OCI-M2 (cell line): ENCODE measurements around the gene LCE3A.
"Not testable (repeated sequence)": the region's sequence is repeated elsewhere in the genome, so short reads cannot be mapped to it uniquely, and the experiment has no call there.

Experiments used
- DNase-seq: peaks from one replicate; lab custom pipeline; 2025; ENCODE audit not compliant: unreplicated experiment; lab: John Stamatoyannopoulos, UW

The LCE3A gene

GRCh38 chr1:152622803-152623202 lies at the start of gene LCE3A:
TSS of gene LCE3A (minus strand) at chr1:152623103. CDS start at chr1:152623103, 0 bp downstream.
- DNase-seq, result no peak

GRCh38 chr1:152667648-152668047 lies 44.7 kb upstream of the LCE3A start:
- no peak for DNase-seq

GRCh38 chr1:152666171-152666570 lies 43.3 kb upstream of the LCE3A start:
- not testable (repeated sequence) for DNase-seq

GRCh38 chr1:152663098-152663497 lies 40.2 kb upstream of the LCE3A start, which contains the start of gene LCE2D:
TSS of gene LCE2D (plus strand) at chr1:152663380. CDS start at chr1:152664106, 726 bp downstream.
- no peak for DNase-seq

GRCh38 chr1:152658649-152659048 lies 35.7 kb upstream of the LCE3A start:
- DNase-seq, result no peak

GRCh38 chr1:152657677-152658076 lies 34.8 kb upstream of the LCE3A start:
- no peak for DNase-seq

- no peak for DNase-seq
Observed at GRCh38 chr1:152656459-152656858, 33.6 kb upstream of the LCE3A start.

- no peak for DNase-seq
Observed at GRCh38 chr1:152654110-152654509, 31.2 kb upstream of the LCE3A start.

- DNase-seq, result no peak
Observed at GRCh38 chr1:152646656-152647055, 23.8 kb upstream of the LCE3A start.

GRCh38 chr1:152645146-152645545 lies 22.2 kb upstream of the LCE3A start:
- DNase-seq, result no peak

- DNase-seq, result no peak
Observed at GRCh38 chr1:152643945-152644344, 21.0 kb upstream of the LCE3A start.

GRCh38 chr1:152640351-152640750 lies 17.4 kb upstream of the LCE3A start:
- DNase-seq, result no peak

GRCh38 chr1:152630596-152630995 lies 7.7 kb upstream of the LCE3A start:
- no peak for DNase-seq

- DNase-seq, result no peak
Observed at GRCh38 chr1:152626744-152627143, 3.8 kb upstream of the LCE3A start.

- DNase-seq, result no peak
Observed at GRCh38 chr1:152623203-152623844, 421 bp upstream of the LCE3A start.

GRCh38 chr1:152621993-152622392 lies 910 bp downstream of the LCE3A start:
- DNase-seq, result no peak

- DNase-seq, result no peak
Observed at GRCh38 chr1:152613511-152613910, 9.4 kb downstream of the LCE3A start, which contains the start of gene LCE3B. TSS of gene LCE3B (plus strand) at chr1:152613811. CDS start at chr1:152613811, 0 bp downstream.

GRCh38 chr1:152599934-152600333 lies 23.0 kb downstream of the LCE3A start, which contains the start of gene LCE3C:
TSS of gene LCE3C (plus strand) at chr1:152600234. CDS start at chr1:152600732, 498 bp downstream.
- DNase-seq, result no peak

- no peak for DNase-seq
Observed at GRCh38 chr1:152596986-152597385, 25.9 kb downstream of the LCE3A start.

- no peak for DNase-seq
Observed at GRCh38 chr1:152585586-152585985, 37.3 kb downstream of the LCE3A start.

- no peak for DNase-seq
Observed at GRCh38 chr1:152582647-152583046, 40.3 kb downstream of the LCE3A start.

- no peak for DNase-seq
Observed at GRCh38 chr1:152580433-152580832, 42.5 kb downstream of the LCE3A start, which contains the start of gene LCE3D. TSS of gene LCE3D (minus strand) at chr1:152580516. CDS start at chr1:152579936, 580 bp downstream.

- DNase-seq, result not testable (repeated sequence)
Observed at GRCh38 chr1:152579526-152579925, 43.4 kb downstream of the LCE3A start.
